ENCODE data around the gene PEF1. TPM values are rescaled to one million over a fixed set of nuclear protein-coding genes. Genes with fewer than 3 reads are reported as not detected.

Gene PEF1
- polyA plus RNA-seq, 1 donor (not counting 4 experiments of a cell fraction or from before 2014, with no cell fraction given): 72.2 TPM

DNA sequence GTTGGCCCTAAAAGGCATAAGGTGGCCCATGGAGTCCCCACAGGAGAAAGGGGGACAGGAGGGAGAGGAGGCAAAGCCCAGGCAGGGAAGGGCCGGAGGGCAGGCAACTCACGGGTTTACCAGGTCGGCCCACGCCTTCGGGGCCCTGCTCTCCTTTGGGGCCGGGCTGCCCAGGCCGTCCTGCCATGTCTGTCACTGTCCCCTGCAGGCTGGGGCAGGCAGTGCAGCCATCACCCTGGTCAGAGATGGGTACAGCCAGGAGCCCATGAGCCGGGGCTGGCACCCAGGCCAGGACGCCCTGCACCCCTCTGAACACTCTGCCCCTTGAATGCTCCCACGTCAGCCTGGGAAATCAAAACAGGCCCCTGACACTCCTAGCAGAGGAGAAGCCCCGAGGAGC lies 39.3 kb upstream of the PEF1 start:
- Histone ChIP-seq H3K36me3 (ENCODE audit: control insufficient read depth in 2 of 2, extremely low read depth in 1 of 2, insufficient read depth in 2 of 2, low read length in 2 of 2) (peaks cover 57 to 68% of the 10 kb centered on the region in 2 experiments), H3K9me1 (ENCODE audit: control insufficient read depth, extremely low read depth, insufficient read depth, low read length) (no peaks in the 10 kb centered on the region), H3K27me3 (ENCODE audit: control insufficient read depth, extremely low read depth, insufficient read depth, low read length) (no peaks in the 10 kb centered on the region), H3K4me2 (ENCODE audit: control insufficient read depth, extremely low read depth, insufficient read depth, low read depth, low read length) (no peak overlapping the region), H3K9ac (ENCODE audit: control insufficient read depth, extremely low read depth, insufficient read depth, low read length) (no peak overlapping the region), H3K4me3 (ENCODE audit: control insufficient read depth in 2 of 3, extremely low read depth in 1 of 3, insufficient read depth in 2 of 3, low read depth in 1 of 3, low read length in 3 of 3) (no peak overlapping the region), H3K27ac (ENCODE audit: control insufficient read depth, insufficient read depth, low read length) (no peak overlapping the region), H4K20me1 (ENCODE audit: control insufficient read depth, extremely low read depth, insufficient read depth, low read length) (no peaks in the 10 kb centered on the region), H3K79me2 (ENCODE audit: control insufficient read depth, insufficient read depth, low read length) (no peaks in the 10 kb centered on the region), H3K9me3 (ENCODE audit: control insufficient read depth, low read depth, low read length) (no peaks in the 10 kb centered on the region), H2AFZ (ENCODE audit: control insufficient read depth, low read length) (no peak overlapping the region), H3K4me1 (ENCODE audit: control insufficient read depth, extremely low read depth, insufficient read depth, low read length) (no peaks in the 10 kb centered on the region)
- dilution Hi-C loops (cut with MboI; ENCODE audit: extremely low pct_ligation_motif_present, low sequenced_read_pairs): no loop called here
- TF ChIP-seq, protein P1, sequence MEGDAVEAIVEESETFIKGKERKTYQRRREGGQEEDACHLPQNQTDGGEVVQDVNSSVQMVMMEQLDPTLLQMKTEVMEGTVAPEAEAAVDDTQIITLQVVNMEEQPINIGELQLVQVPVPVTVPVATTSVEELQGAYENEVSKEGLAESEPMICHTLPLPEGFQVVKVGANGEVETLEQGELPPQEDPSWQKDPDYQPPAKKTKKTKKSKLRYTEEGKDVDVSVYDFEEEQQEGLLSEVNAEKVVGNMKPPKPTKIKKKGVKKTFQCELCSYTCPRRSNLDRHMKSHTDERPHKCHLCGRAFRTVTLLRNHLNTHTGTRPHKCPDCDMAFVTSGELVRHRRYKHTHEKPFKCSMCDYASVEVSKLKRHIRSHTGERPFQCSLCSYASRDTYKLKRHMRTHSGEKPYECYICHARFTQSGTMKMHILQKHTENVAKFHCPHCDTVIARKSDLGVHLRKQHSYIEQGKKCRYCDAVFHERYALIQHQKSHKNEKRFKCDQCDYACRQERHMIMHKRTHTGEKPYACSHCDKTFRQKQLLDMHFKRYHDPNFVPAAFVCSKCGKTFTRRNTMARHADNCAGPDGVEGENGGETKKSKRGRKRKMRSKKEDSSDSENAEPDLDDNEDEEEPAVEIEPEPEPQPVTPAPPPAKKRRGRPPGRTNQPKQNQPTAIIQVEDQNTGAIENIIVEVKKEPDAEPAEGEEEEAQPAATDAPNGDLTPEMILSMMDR (optimal IDR thresholded peaks at IDR 0.05 in 1 of 3, IDR thresholded peaks at IDR 0.05 in 1 of 3, conservative IDR thresholded peaks at IDR 0.05 in 1 of 3; ENCODE audit: extremely low read depth in 1 of 3, insufficient read depth in 2 of 3, low read length in 3 of 3): peak; percentile 30 to 52 (median 42)
- TF ChIP-seq EZH2 (IDR thresholded peaks at IDR 0.05; ENCODE audit: low read length): no peak
- DNase-seq (ENCODE audit: low read depth, low spot score): no peak
- no peak for FAIRE-seq

DNA sequence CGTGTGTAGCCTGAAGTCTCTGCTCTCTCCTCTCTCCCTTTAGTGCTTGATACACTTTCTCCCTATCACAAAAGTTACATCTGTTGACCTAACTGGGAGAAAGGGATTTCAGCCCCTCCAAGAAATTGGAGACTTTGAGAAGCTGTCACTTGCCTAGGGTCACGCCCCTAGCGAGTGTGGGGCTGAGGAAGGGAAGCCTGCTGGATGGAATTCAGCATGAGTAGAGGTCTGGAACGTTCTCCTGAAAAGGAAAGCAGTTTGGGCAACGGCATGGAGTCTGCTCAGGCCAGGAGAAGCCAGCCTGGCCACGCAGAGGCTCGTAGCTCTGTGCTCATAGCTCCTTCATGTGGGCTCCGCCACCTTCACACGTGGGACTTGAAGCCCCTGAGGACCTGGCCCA lies 36.7 kb upstream of the PEF1 start:
- Histone ChIP-seq H3K79me2 (ENCODE audit: control insufficient read depth, insufficient read depth, low read length) (no peaks in the 10 kb centered on the region), H3K4me3 (ENCODE audit: control insufficient read depth in 2 of 3, extremely low read depth in 1 of 3, insufficient read depth in 2 of 3, low read depth in 1 of 3, low read length in 3 of 3) (no peak overlapping the region), H3K4me1 (ENCODE audit: control insufficient read depth, extremely low read depth, insufficient read depth, low read length) (no peaks in the 10 kb centered on the region), H2AFZ (ENCODE audit: control insufficient read depth, low read length) (no peak overlapping the region), H3K9me1 (ENCODE audit: control insufficient read depth, extremely low read depth, insufficient read depth, low read length) (no peaks in the 10 kb centered on the region), H3K36me3 (ENCODE audit: control insufficient read depth in 2 of 2, extremely low read depth in 1 of 2, insufficient read depth in 2 of 2, low read length in 2 of 2) (peaks cover 52 to 70% of the 10 kb centered on the region in 2 experiments), H3K9me3 (ENCODE audit: control insufficient read depth, low read depth, low read length) (no peaks in the 10 kb centered on the region), H3K9ac (ENCODE audit: control insufficient read depth, extremely low read depth, insufficient read depth, low read length) (no peak overlapping the region), H3K27ac (ENCODE audit: control insufficient read depth, insufficient read depth, low read length) (no peak overlapping the region), H3K4me2 (ENCODE audit: control insufficient read depth, extremely low read depth, insufficient read depth, low read depth, low read length) (no peak overlapping the region), H4K20me1 (ENCODE audit: control insufficient read depth, extremely low read depth, insufficient read depth, low read length) (no peaks in the 10 kb centered on the region), H3K27me3 (ENCODE audit: control insufficient read depth, extremely low read depth, insufficient read depth, low read length) (no peaks in the 10 kb centered on the region)
- TF ChIP-seq, protein P1 (optimal IDR thresholded peaks at IDR 0.05 in 1 of 3, IDR thresholded peaks at IDR 0.05 in 1 of 3, conservative IDR thresholded peaks at IDR 0.05 in 1 of 3; ENCODE audit: extremely low read depth in 1 of 3, insufficient read depth in 2 of 3, low read length in 3 of 3): no peak
- no peak for TF ChIP-seq EZH2 (IDR thresholded peaks at IDR 0.05; ENCODE audit: low read length)
- dilution Hi-C loops (cut with MboI; ENCODE audit: extremely low pct_ligation_motif_present, low sequenced_read_pairs): no loop called here
- FAIRE-seq: no peak
- no peak for DNase-seq (ENCODE audit: low read depth, low spot score)

Measured in keratinocyte (primary cell).